Endometrium (tissue), 2 donors: ENCODE measurements around the gene HS3ST2.

Source experiments
- FAIRE-seq: peaks from 2 replicates; lab custom pipeline; 2012; peaks lifted over from hg19 to GRCh38; lab: Jason Lieb, UNC
- donor health status: control.
- donor health status: control.

Gene HS3ST2

DNA sequence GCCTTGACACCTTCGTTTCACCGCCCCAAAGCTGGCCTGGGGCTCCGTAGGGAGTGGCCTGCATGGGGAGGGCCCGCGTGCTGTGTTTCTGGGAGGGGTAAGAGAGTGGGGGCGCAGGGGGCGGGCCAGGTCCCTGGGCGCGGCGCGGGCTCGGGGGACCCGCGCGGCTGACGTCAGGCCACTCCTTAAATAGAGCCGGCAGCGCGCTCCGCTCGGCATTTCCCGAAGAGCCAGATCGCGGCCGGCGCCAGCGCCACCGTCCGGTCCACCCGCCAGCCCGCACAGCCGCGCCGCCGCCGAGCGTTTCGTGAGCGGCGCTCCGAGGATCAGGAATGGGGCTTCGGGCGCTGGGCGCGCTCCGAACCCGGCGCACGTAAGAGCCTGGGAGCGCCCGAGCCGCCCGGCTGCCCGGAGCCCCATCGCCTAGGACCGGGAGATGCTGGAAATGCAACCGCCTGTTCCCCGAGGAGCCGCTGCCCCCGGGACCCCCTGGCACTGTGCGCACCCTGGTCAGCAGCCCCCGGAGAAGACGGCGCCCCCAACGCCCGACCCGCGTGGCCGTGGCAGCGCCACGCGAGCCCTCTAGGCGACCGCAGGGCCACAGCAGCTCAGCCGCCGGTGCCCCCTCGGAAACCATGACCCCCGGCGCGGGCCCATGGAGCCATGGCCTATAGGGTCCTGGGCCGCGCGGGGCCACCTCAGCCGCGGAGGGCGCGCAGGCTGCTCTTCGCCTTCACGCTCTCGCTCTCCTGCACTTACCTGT lies at the start of gene HS3ST2:
Gene HS3ST2 (plus strand): TSS at position 215 of the 763 bp plus-strand sequence. CDS start 449 bp downstream, at position 664.
- FAIRE-seq, result no peak

DNA sequence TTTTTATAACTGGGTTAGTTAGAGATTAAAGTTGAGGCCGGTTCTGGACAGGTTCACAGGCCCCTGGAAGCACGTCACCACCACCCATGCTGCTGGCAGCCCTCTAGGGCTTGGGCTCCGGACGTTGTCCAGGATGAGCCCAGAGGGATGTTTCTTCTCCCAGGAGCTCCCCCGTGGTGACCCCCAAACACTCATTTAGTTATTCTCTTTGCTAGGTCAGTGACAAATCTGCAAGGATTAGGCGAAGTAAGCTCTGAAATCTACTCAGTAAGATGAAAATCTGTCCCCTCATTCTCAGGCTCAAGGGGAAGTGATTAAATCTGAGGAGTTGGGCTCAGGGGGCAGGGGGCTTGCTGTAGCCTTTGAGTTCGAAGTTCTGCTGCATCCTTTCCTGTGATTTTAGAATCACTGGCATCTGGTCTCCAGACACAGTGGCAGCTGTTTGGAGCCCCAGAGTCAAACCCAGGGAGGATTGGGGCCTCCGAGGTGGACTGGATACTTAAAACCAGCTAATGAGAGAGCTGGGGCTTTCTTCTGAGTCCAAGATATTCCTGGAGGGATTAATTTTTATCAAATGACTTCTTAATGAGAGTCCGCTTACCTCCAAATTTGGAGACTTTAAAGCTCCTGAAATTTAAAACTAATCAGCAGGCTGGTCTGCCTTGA lies 49.2 kb upstream of the HS3ST2 start:
- FAIRE-seq, result no peak

DNA sequence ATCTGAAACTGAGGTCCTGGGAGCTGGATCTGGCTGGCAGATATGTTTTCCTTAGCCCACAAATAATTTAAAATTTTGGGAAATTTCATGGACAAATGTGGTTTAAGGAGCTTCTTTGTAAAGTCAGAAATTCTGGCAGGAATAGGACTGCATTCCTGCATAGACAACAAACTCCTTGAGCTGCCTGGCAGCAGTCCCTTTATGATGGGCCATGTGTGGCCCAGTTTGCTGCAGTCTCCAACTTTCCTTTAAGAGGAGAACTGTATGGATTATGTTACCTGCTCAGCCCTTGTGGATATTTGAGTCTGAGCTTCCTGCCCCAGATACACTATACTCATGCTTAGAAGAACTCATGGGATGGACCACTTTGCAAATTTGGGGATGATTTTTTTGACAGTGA lies 48.5 kb upstream of the HS3ST2 start:
- no peak for FAIRE-seq

DNA sequence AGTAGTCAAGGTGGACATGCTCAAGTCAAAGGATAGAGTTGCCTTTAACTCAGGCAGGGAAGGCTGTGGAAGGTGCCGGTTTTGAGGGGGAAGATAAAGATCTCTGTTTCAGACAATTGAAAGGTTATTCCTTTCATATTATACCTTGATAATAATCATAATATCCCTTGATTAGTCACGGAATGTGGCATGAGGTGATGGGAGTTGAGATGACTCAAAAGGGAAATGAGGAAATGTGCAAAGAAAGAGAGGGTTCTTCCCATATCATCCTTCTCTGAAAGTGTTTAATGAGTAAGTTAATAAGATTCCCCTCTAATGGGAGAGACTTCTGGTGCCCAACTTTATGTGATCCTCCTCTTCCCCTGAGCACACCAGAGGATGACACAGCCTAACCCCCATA lies 43.1 kb upstream of the HS3ST2 start:
- no peak for FAIRE-seq

DNA sequence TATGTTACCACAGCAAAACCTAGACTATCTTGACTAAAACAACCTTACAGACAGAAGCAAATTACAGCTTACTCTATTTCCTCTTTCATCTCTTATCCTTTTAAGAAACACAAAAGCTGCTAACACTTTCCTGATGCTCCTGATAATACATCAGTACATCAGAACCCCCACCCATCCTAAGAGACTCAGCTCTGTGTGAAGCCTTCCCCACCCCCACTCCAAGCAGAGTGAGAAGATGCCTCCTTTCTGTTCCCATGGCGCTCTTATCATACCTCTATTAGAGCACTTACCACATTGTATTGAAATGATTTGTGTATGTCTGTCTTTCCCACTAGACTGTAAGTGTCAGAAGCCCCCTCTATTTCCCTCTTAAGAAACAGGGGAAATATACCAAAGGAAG lies 42.4 kb upstream of the HS3ST2 start:
- no peak for FAIRE-seq

GRCh38 chr16:22775220-22775922 lies 38.6 kb upstream of the HS3ST2 start:
- no peak for FAIRE-seq

- FAIRE-seq, result no peak
Measured at GRCh38 chr16:22781480-22781879, 32.5 kb upstream of the HS3ST2 start.

DNA sequence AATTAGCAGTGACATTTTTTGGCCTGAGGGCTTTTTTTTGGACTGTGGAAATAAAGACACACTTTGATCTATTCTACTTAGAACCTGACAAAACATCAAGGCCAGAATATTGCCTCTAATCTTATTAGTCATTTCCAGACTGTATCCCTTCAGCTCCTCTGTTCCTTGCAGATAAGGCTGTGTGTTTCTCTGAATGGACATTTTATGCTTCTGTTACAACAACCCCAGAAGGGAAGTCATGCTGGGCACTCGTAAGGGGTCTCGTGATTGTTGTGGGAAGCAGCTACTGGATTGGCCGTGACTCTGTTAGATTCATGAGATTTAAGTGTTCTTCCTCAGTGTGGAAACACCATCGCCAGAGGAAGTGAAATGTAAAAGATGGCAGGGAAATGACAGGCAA lies 31.6 kb upstream of the HS3ST2 start:
- FAIRE-seq, result no peak

DNA sequence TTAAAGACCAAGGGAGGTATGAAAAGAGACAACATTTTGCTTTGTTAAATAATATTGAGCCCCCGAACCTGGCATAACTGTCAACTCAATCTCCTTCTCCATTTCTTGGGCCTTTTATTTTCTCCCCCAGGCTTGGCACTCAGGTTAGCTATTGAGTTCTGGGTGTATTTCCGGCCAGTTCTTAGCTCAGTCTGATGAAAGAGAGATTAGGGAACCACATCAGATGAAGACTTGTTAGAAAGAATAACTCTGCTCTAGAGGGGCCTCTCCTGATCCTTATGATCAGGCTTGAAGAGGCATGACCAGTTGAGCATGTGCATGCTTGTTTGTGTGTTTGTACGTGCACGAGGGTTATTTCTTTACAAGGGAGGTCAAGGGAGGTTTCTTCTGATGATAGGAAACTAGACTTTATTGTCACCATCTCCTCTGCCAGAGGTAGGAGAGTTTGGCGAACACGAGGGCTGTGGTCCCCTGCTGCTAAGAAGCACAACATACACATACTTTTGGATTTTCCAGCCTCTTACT lies 29.2 kb upstream of the HS3ST2 start:
- FAIRE-seq, result no peak

GRCh38 chr16:22785552-22785951 lies 28.4 kb upstream of the HS3ST2 start:
- no peak for FAIRE-seq

DNA sequence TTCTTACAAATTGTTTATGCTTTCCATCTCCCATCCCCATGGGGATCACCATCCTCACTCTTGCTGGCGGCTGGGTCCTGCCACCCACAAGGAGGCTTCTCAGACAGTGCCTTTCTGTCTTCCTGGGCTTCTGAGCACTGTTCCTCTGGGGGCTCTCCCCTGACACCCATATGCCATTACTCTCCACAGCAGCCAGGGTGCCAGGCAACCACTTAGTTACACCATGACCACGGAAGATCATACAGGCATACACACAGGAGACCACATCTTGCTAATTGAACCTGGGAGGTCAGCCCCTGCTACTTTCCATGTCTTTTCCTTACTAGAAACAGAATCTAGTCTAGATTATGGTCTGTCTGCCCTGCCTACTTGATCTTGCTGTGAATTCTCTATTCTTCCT lies 27.7 kb upstream of the HS3ST2 start:
- no peak for FAIRE-seq

GRCh38 chr16:22786691-22787090 lies 27.3 kb upstream of the HS3ST2 start:
- FAIRE-seq, result no peak

GRCh38 chr16:22787466-22788192 lies 26.3 kb upstream of the HS3ST2 start:
- no peak for FAIRE-seq

- no peak for FAIRE-seq
Measured at GRCh38 chr16:22788193-22788530, 25.8 kb upstream of the HS3ST2 start.

DNA sequence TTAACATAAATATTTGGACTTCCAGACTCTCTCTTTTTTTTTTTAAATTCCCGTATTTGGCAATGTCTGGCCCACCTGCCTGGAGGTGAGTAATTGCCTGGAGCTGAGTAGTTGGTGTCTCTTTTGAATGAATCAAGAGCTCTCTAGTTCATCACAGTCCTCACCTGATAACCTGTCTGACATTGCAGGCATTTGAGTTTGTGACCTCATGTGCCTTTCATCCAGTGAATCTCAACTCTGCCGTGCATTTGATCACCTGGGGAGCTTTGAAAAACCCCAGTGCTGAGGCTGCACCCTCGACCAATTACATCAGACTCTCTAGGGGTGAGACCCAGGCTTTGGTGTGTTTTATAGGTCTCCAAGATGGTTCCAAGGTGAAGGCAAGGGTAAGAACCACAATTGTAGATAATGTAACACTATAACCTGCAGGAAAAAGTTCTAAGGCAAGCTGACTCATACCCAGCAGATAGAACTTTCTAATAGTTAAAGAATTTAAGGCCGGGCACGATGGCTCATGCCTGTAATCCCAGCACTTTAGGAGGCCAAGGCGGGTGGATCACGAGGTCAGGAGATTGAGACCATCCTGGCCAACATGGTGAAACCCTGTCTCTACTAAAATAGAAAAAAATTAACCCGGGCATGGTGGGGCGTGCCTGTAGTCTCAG lies 24.5 kb upstream of the HS3ST2 start:
- no peak for FAIRE-seq

DNA sequence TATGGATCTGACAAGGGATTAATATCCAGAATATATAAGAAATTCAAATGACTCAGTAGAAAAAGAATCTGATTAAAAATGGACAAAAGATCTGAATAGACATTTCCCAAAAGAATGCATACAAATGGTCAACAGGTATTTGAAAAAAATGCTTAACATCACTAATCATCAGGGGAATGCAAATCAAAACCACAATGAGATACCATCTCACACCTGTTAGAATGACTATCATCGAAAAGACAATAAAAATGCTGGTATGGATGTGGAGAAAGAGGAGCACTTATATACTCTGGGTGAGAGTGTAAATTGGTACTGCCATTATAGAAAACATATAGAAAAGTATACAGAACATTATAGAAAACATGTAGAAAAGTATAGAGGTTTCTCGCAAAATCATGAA lies 16.4 kb upstream of the HS3ST2 start:
- no peak for FAIRE-seq

DNA sequence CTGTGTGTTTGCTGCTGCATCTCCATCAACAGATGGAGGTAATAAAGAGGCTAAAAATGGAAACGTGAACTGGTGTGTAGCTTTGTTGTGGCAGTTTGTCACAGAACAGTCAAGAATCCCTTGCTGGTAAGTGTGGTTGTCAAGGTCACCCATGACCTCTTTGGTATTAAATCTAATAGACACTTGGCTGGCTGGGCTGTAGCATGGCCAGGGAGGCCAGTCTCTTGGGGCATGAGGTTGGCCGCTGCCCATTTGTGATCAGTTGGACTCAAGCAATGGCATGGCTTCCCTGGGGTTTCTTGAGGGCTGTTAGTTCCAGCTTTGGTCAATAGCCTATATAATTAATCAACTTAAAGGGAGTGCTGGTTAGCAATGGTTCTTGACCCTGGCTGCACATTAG lies 14.8 kb upstream of the HS3ST2 start:
- no peak for FAIRE-seq

GRCh38 chr16:22804893-22805292 lies 9.1 kb upstream of the HS3ST2 start:
- FAIRE-seq, result no peak

DNA sequence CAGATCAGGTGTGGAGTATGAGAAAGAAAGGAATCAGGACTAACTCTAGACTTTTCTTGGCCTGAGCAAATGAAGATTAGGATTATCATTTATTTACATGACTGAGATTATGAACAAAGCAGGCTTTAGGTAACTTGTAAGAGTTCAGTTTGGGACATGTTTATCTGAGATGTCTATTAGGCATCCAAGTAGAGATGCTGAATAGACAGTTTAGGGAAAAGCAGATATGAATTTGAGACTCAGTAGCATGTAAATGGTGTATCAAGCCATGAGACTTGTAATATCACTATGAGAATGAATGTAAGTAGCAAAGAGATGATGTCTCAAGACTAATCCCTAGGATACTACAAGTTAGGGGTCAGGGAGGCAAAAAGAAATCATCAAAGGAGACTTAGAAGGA lies 8.6 kb upstream of the HS3ST2 start:
- no peak for FAIRE-seq

- no peak for FAIRE-seq
Measured at GRCh38 chr16:22806811-22807210, 7.2 kb upstream of the HS3ST2 start.

DNA sequence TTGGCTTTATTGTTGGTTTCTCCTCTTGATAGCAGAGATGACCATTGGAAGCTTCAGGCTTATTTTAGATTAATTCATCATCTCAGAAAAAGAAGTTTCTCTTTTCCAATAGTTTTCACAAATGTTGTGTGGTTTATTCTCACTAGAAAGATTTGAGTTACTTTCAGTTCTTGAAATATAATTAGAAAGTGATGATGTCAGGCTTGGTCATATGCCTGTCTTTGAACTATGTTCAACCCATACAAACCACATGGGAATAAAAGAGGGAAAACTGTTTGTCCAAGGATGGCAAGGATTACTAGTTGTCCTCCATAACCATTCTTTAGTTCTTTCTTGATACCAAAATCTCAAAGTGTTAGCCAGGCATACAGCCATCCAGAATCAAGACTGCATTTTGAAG lies 3.7 kb upstream of the HS3ST2 start:
- no peak for FAIRE-seq
